LoVo (cell line): ENCODE measurements around the gene SLC26A6.

Experiments used
- DNase-seq: peaks from one replicate; pipeline ENCODE4 v3.0.0-alpha.2; 2016; ENCODE audit warnings: low spot score

Gene SLC26A6

GRCh38 chr3:48635222-48636021 lies at the start of gene SLC26A6:
SLC26A6 (minus strand) TSS chr3:48635461; CDS start chr3:48635393, 68 bp downstream.
- DNase-seq, result peak; percentile 93

- no peak for DNase-seq
Measured at GRCh38 chr3:48684480-48685143, 49.4 kb upstream of the SLC26A6 start.

DNA sequence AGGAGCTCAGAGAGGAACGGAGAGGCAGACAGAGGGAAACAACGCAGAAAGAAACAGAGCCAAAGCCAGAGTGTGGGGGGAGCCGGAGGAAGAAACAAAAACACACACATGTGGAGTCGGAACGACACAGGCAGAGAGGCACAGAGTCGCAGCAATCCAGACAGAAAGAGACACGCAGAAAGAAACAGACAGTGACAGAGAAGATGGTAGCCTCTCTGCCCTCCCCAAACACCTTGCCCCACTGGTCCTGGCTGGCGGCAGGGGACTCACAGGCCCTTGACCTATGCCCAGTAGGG lies 48.7 kb upstream of the SLC26A6 start:
- DNase-seq, result no peak

DNA sequence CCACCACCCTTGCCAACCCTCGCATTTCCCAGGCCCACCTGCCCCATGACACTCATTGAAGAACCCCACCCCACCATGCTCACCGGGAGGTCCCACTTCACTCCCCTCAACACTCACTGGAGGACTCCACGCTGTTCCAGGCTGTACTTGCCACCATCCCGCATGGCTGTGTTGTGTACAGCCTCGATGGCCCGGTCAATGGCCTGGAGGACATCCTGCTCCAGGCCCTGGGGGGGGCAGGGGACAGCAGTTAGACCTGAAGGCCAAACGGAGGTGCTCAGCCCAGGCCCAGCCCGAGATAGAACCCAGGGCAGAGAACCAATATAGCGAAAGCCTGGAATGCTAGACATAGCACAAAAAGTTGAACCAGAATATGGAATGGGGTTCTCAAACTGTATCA lies 47.5 kb upstream of the SLC26A6 start:
- no peak for DNase-seq

GRCh38 chr3:48681974-48682610 lies 46.8 kb upstream of the SLC26A6 start:
- DNase-seq, result no peak

DNA sequence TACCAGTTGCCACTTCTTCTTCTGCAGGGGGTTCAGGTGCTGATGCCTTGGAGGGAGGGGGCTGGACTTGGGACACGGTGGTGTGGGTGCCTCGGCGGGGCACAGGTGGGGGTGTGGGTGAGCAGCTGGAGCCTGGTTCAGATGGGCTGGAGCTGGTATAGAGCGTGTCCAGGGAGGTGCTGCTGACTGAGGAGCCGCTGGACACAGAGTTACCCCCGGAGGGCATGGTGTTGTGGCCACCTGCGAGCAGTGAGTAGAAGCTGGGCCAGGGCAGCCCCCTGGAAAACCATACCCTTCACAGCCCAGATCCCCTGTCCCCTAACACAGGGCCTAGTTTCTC lies 46.2 kb upstream of the SLC26A6 start:
- no peak for DNase-seq

GRCh38 chr3:48680811-48681540 lies 45.7 kb upstream of the SLC26A6 start:
- DNase-seq, result no peak

DNA sequence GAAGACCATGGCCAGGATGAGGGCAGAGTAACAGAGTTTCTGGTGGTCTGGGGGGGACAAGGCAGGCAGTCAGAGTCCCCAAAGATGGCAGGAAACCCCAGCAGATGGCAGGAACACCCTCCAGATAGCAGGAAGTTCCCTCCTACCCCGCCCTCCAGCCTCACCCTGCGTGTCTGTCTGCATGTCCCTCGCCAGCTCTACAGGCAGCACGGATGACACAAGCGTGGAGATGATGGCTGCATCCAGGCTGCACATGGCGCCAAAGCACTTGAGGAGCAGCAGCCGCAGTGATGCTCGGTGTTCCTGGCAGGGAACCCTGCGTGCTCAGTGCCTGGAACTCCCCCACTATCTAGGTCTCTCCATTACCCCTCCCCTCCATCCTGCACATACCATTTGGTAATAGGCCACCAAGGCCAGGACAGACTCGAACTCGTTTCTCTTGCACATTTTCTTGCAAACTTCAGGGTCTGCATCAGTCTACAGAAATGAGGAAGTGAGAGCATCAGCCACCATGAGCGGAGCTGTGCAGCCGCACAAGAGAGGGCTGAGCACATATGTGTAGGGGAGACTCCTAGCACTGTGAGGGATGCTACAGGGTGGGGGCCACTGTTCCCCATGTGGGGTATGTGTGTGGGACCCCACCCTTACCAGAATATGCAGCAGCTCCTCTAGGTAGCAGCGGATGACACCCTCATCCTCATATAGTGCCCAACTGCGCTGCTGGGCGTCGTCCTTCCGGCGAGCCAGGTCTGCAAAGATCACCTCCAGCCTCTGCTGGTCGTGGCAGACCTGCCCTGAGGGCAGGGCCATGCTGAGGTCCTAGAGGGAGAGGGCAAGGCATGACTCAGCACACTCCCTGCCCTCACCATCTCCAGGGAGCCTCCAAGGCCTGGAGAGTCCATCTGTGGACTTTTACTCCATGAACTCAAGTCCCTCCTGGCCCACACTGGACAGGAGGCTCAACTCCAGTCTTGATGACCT lies 44.4 kb upstream of the SLC26A6 start:
- DNase-seq, result no peak

DNA sequence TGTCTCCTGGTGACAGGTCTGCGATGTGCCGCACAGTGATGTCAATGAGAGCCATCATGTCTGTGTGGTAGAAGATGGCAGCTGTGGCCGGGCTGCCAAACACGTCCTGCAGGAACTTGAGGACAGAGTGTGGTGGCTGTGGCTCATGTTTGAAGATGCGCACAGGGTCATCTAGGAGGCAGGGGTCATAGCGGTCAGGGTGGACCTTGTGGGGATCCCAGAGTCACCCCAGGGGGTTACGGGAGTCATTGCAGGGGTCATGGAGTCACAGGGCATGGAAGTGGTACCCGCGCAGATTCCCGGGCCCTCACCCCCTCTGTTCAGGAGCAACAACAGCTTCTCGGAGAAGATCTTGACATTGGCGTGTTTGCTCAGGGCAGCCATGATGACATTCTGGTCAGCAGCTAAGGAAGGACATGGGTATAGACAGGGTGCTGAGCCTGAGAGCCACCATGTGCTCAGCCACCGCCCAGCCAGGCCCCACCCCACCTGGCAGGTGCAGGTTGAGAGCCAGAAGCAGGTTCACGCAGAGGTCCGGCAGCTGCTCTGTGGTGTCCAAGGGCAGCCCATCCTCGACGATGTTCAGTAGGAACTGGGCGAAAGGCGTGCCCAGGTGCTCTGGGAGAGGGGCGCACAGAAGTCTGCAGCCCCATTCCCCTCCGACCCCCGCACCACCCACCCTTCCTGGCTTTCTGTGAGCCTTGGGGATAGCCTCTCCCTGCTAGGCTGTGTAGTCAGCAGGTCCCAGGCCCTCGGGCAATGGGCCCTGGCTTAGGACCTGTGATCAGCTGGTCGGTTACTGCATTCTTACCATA lies 43.5 kb upstream of the SLC26A6 start:
- DNase-seq, result no peak

DNA sequence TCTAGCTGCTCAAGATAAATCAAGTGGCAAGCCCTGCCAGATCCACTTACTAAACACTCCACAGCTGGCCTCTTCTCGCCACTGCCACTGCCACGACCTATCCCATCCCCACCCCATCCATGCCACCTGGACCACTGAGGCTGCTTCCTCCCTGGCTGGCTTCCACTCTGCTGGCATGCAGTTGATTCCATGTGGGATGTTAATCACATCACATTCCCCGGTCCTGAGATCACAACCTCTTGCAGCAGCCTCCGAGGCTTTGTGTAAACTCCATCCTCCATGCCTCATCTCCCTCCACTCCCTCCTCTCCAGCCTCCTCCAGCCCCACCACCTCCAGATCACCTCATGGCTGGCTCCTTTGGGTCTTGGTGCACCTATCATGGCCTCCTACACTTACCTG lies 42.8 kb upstream of the SLC26A6 start:
- no peak for DNase-seq

- DNase-seq, result no peak
Measured at GRCh38 chr3:48674505-48674904, 39.2 kb upstream of the SLC26A6 start.

GRCh38 chr3:48672522-48672921 lies 37.3 kb upstream of the SLC26A6 start:
- no peak for DNase-seq

- no peak for DNase-seq
Measured at GRCh38 chr3:48664929-48665328, 29.7 kb upstream of the SLC26A6 start.

DNA sequence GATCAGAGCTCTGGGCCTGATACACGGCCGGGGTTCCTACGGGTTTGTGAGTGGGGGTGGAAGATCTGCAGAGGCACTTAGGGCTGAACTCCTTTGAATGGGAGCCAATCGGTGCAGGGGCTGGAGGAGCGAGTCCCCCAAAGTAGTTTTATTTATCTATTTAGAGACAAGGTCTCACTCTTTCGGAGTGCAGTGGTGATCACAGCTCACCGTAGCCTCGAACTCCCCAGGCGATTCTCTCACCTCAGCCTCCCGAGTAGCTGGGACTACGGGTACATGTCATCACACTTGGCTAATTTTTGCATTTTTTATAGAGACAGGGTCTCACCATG lies 29.0 kb upstream of the SLC26A6 start:
- DNase-seq, result no peak

- DNase-seq, result peak; percentile 98
Measured at GRCh38 chr3:48663489-48664312, 28.4 kb upstream of the SLC26A6 start.

DNA sequence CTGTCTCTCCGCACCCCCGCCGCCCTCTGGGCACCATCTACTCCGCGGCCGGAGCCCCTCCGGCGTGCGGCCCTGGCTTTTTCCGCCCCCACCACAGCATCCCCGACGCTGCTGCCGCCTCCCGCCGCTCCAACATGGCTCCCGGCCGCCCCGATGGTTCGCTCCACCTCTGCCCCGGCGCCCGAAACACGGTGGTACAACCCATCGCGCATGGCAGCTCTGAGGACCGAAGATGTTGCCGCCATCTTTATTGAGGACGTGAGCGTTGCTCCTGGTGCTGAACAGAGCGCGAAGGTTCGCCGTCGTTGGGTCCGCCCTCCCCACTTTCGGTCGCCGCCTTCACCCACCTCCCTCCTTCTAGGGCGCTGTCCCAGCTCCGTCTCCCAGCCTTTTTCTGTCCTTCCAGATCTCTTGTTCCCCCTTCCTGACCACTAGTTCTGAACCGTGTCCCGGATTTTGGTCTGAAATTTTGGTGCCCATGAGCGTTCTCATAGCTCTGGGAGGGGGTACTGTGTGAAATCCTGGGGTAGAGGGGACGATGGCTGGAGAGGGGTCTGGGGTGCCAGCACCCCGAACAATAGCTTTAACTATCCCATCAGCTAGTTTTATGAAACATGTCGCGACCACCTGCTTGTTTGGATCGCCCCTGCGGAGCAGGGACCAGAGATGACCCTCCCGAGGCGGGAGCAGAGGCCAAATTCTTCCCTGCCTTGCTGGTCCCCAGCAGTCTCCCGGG lies 27.7 kb upstream of the SLC26A6 start, which contains the start of gene CELSR3:
Gene CELSR3, minus strand, starts transcription at position 134 of the 736 bp plus-strand sequence. CDS start 252 bp downstream, outside the sequence.
- peak; percentile 77 for DNase-seq

DNA sequence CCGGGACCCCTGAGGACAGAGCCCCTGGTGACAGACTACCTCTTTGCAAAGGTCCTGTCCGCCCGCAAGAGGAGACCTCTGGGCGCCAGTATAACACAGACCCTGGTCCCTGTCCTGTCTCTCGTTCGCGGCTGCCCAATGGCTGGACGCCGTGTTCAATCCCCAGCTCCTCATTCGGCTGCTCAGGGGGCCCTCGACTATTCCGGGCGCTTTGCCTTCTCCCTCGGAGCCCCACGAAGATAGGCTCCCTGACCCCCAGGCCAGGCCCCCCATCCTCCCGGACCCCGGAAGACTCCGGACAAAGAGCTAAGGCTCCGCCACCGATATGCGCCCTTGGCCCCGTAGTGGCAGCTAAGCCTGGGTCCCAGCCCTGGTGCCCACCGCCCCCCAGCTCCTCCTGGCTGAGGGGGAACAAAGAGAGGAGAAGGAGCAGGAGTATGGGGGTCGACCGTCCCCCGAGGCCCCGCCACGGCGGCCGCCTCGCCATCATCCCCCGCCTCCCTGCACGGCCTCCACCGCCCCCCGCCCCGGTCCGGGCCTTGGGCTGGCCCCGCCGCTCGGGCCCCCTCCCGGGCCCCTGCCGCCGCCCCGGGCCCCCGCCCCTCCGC lies 27.0 kb upstream of the SLC26A6 start:
- DNase-seq, result no peak

DNA sequence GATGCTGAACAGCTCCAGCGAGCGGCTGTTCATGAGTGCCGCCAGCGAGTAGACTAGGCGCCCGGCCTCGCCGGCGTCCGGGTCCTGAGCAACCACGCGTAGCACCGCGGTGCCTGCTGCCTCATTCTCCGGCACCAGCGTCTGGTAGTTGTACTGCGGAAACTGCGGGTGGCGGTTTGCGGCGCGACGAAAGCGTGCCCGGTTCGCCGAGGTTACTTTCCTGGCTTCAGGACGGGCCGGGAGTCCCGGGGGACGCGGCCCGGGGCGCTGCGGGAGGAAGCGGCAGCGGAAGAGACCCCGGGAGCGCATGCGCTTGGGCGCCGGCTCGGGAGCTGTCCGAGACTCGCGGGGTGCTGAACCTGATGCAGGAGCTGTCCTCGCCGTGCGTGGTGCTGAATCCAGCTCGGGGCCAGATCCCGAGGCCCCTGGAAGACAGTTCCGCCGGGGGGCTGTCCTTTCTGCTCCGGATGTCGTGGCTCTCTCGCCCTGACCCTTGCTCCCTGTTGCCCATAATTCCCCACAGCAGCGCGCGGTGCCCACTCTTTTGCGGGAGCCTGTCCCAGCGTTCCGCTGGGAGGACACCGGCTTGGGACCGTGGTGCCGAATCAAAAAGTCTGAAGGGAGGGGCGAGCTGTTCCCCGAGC lies 26.4 kb upstream of the SLC26A6 start:
- DNase-seq, result no peak
